ENCODE data around the gene AFAP1. TPM values are rescaled to one million over a fixed set of nuclear protein-coding genes. Genes with fewer than 3 reads are reported as not detected.
A peak's percentile ranks its signal among the peaks of the same experiment; 100 is the strongest.

AFAP1 gene, protein sequence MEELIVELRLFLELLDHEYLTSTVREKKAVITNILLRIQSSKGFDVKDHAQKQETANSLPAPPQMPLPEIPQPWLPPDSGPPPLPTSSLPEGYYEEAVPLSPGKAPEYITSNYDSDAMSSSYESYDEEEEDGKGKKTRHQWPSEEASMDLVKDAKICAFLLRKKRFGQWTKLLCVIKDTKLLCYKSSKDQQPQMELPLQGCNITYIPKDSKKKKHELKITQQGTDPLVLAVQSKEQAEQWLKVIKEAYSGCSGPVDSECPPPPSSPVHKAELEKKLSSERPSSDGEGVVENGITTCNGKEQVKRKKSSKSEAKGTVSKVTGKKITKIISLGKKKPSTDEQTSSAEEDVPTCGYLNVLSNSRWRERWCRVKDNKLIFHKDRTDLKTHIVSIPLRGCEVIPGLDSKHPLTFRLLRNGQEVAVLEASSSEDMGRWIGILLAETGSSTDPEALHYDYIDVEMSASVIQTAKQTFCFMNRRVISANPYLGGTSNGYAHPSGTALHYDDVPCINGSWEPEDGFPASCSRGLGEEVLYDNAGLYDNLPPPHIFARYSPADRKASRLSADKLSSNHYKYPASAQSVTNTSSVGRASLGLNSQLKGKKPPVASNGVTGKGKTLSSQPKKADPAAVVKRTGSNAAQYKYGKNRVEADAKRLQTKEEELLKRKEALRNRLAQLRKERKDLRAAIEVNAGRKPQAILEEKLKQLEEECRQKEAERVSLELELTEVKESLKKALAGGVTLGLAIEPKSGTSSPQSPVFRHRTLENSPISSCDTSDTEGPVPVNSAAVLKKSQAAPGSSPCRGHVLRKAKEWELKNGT
- total RNA-seq = 10 to 100 TPM in 3 of 4 donors, 1 to 10 TPM in 1; 8.3 to 27.1 (median 11.1) TPM

GRCh38 chr4:7939377-7940108 is at the start of gene AFAP1:
Gene AFAP1 (minus strand): TSS chr4:7939861. CDS start chr4:7872078, 67,783 bp downstream.
- H3K27me3 ChIP-seq = no peaks in the 10 kb centered on the region
- DNase-seq (ENCODE audit: low spot score in 2 of 2) = peak; percentile 89 to 94
- no peaks in the 10 kb centered on the region for H3K9me3 ChIP-seq
- peak within 1 kb of the TSS; percentile 94 for H3K27ac ChIP-seq
- peak within 1 kb of the TSS; percentile 82 for H3K4me3 ChIP-seq
- peaks cover 21% of the 10 kb centered on the region for H3K4me1 ChIP-seq
- H3K36me3 ChIP-seq = no peaks in the 10 kb centered on the region
- TF ChIP-seq POLR2A (IDR thresholded peaks at IDR 0.05) (peak; percentile 45 to 66), CTCF (IDR thresholded peaks at IDR 0.05) (no peak), POLR2AphosphoS5 (IDR thresholded peaks at IDR 0.05) (peak in 2 of 3 donors; percentile 33 to 55), EP300 (IDR thresholded peaks at IDR 0.05) (no peak)
- WGBS = no CpG with 5 or more reads among the region's 96 CpGs

DNA sequence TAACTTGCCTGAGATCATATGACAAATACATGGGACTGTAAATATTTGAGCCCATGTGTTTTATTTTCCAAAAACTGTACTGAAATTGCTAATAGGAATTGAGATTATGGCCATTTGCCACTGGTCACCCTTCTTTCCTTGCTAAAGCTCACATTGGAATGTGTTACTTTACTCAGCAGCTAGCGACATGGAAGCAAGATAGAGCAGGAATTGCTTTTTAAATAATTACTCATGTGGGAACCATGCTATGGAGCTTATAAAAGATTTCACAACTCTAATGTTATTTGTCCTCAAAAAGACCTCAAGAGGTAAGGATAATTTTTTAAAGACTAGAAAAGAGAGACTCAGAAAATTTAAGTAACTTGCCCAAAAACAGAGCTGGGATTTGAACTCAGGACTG is 48.8 kb upstream of the AFAP1 start:
- no peaks in the 10 kb centered on the region for H3K9me3 ChIP-seq
- no peak overlapping the region for H3K27ac ChIP-seq
- no peak overlapping the region for H3K4me3 ChIP-seq
- WGBS = 90% methylated on average over 1 of the region's 1 CpG
- H3K4me1 ChIP-seq = no peaks in the 10 kb centered on the region
- no peaks in the 10 kb centered on the region for H3K27me3 ChIP-seq
- TF ChIP-seq CTCF (IDR thresholded peaks at IDR 0.05) (no peak), POLR2A (IDR thresholded peaks at IDR 0.05) (no peak), EP300 (IDR thresholded peaks at IDR 0.05) (no peak), POLR2AphosphoS5 (IDR thresholded peaks at IDR 0.05) (no peak)
- DNase-seq (ENCODE audit: low spot score in 2 of 2) = no peak
- no peaks in the 10 kb centered on the region for H3K36me3 ChIP-seq

DNA sequence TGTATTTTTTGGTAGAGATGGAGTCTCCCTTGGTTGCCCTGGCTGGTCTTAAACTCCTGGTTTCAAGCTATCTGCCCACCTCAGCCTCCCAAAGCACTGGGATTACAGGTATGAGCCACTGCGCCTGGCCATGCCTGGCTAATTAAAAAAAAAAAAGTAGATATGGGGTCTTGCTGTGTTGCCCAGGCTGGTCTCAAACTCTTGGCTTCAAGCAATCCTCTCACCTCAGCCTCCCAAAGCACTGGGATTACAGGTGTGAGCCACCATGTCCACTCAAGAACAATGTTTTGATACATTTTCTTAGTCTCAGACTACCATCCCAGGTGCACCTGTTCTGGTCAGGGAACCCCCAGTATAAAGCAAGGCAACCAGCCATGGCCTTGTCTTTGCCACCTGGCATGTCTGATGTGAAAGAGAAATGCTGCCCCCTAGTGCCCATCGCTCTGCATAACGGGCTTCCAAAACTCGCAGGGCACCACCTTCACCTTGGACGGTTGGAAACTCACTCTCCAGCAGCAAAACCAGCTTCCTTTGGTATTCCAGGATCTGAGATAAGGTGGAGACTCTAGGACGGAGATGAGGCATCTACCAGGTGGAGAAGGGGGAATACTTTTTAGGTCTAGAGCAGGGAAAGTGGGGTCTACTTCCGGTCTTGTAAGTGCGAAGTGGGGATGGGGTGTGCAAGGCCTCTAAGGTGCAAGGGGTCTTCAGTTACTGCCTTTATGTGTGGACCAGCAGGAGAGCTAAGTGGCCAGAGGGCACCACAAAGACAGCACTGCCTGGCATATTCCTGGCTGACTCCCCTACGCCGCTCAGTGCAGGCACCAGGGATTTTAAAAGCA is 47.7 kb upstream of the AFAP1 start:
- no peak for DNase-seq (ENCODE audit: low spot score in 2 of 2)
- TF ChIP-seq CTCF (IDR thresholded peaks at IDR 0.05) = peak; percentile 70 to 74
- TF ChIP-seq POLR2A (IDR thresholded peaks at IDR 0.05) = no peak
- no peak for TF ChIP-seq EP300 (IDR thresholded peaks at IDR 0.05)
- 48% methylated on average over 10 of the region's 10 CpGs for whole genome bisulfite sequencing
- H3K36me3 ChIP-seq = no peaks in the 10 kb centered on the region
- H3K27ac ChIP-seq = no peak overlapping the region
- H3K27me3 ChIP-seq = no peaks in the 10 kb centered on the region
- no peaks in the 10 kb centered on the region for H3K9me3 ChIP-seq
- no peak overlapping the region for H3K4me3 ChIP-seq
- no peaks in the 10 kb centered on the region for H3K4me1 ChIP-seq

DNA sequence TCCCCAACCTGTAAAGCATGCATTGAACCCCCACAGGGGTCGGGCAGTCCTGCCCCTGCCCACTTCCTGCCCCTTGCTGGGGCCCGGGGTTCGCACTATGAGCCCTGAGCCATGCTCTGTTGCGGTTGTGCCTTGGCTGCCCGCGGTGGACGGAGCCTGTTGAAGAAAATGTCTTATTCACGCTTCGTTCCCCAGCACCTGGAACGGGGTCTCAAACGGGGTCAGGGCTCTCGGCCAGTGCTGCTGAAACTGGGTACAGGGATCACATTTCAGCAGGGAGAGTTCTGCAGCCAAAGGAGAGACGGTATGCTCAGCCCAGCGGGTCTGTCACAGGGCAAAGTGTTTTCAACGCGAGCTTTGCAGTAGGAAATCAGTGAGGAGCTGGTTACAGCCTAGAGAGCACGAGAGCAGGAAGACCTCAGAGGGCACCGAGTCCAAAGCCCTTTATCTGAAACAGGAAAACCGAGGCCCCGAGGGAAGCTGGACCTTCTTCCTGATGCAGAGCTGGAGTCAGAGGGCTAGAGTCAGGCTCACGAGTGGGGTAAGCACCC is 46.3 kb upstream of the AFAP1 start:
- no peaks in the 10 kb centered on the region for H3K27me3 ChIP-seq
- H3K27ac ChIP-seq = no peak overlapping the region
- DNase-seq (ENCODE audit: low spot score in 2 of 2) = no peak
- 69% methylated on average over 21 of the region's 21 CpGs for WGBS
- H3K4me1 ChIP-seq = no peaks in the 10 kb centered on the region
- no peak overlapping the region for H3K4me3 ChIP-seq
- no peaks in the 10 kb centered on the region for H3K9me3 ChIP-seq
- no peak for TF ChIP-seq POLR2A (IDR thresholded peaks at IDR 0.05)
- TF ChIP-seq EP300 (IDR thresholded peaks at IDR 0.05) = no peak
- TF ChIP-seq POLR2AphosphoS5 (IDR thresholded peaks at IDR 0.05) = no peak
- TF ChIP-seq CTCF (IDR thresholded peaks at IDR 0.05) = no peak
- no peaks in the 10 kb centered on the region for H3K36me3 ChIP-seq
